ENCODE data around the gene RHOF. TPM values are rescaled to one million over a fixed set of nuclear protein-coding genes. Genes with fewer than 3 reads are reported as not detected.

Gene RHOF
- total RNA-seq, 1 donor from 2014 or later: 194 TPM

- Histone ChIP-seq H3K27me3 (ENCODE audit: control insufficient read depth, insufficient read depth, low read length) (no peaks in the 10 kb centered on the region), H3K36me3 (ENCODE audit: control insufficient read depth, insufficient read depth, low read length) (no peaks in the 10 kb centered on the region), H3K4me3 (ENCODE audit: low read depth, low read length) (peak overlapping the region; percentile 68)
- no peak for TF ChIP-seq CTCF (IDR thresholded peaks at IDR 0.05; ENCODE audit: insufficient read depth, low read length, poor library complexity, severe bottlenecking)
- no peak for DNase-seq (ENCODE audit: low read depth)
These were observed 11.1 kb upstream of the RHOF start for GRCh38 chr12:121804417-121805111.

DNA sequence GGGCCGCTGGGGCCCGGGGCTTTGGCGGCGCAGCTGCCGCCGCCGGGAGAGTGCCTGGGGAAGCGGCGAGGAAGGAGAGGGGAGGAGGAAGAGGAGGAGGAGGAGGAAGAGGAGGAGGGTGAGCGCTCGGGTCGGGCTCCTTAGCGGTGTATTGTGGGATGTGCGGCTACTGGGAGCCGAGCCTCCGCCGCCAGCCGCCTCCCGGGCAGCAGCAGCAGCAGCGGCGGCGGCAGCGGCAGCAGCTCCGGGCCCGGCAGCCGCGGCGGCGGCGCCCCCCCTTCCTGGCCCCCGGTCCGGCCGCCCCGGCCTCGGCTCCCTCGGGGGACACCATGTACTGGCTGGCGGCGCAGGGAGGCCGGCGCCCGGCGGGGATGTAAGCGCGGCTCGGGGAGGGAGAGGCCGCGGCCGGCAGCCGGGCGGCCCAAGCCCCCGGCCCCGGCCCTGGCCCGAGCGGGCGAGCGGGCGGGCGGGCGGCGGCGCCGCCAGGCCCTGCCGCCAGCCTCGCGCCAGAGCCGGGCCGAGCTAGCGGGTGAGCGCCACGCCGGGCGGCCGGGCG, 10.5 kb upstream of the RHOF start, which contains the start of gene SETD1B:
TSS of gene SETD1B (plus strand) at position 149 of the 556 bp plus-strand sequence. CDS start 729 bp downstream, outside the sequence.
- Histone ChIP-seq H3K27me3 (ENCODE audit: control insufficient read depth, insufficient read depth, low read length) (no peaks in the 10 kb centered on the region), H3K36me3 (ENCODE audit: control insufficient read depth, insufficient read depth, low read length) (no peaks in the 10 kb centered on the region), H3K4me3 (ENCODE audit: low read depth, low read length) (peak within 1 kb of the TSS; percentile 68)
- no peak for TF ChIP-seq CTCF (IDR thresholded peaks at IDR 0.05; ENCODE audit: insufficient read depth, low read length, poor library complexity, severe bottlenecking)
- no peak for DNase-seq (ENCODE audit: low read depth)

DNA sequence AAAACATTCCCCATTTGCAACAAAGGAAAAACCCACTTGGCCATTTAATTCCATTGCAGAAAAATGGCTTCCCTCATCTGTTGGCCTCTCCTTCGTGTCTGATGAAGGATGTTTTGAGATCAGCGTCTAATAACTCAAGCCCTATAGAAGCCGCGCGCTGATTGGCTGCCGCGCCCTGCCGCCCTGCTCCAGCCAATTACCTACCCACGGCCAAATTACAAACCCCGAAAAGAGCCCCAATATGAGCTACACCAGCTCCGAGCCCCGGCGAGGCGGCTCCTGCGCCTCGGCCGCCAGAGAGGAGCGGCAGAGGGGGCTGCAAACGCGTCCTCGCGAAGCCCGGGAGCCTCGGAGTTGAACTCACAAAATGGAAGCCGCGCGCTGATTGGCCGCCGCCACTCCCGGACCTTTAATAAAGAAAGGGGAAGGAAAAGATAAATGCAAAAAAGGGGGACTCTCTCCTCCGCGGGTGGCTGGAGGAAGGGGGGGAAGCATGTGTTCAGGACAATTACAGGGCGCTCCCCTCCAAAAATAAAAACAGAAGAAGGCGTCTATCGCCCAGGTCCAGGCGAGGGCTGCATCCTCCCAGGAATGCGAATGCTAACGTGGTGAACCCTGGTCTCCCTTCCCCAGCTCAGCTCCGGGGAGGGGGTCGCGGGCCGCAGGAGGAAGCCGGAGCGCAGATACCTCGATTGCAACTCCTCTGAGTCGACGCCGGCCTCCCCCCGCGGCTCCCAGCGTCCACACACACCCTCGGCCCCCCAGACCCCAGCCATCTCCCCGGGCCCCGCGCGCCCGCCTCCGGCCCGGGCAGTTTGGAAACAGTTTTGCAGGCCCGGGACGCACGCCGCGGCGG, 9.6 kb upstream of the RHOF start:
- no peak for DNase-seq (ENCODE audit: low read depth)
- Histone ChIP-seq H3K4me3 (ENCODE audit: low read depth, low read length) (peak overlapping the region; percentile 68), H3K27me3 (ENCODE audit: control insufficient read depth, insufficient read depth, low read length) (no peaks in the 10 kb centered on the region), H3K36me3 (ENCODE audit: control insufficient read depth, insufficient read depth, low read length) (no peaks in the 10 kb centered on the region)
- no peak for TF ChIP-seq CTCF (IDR thresholded peaks at IDR 0.05; ENCODE audit: insufficient read depth, low read length, poor library complexity, severe bottlenecking)

DNA sequence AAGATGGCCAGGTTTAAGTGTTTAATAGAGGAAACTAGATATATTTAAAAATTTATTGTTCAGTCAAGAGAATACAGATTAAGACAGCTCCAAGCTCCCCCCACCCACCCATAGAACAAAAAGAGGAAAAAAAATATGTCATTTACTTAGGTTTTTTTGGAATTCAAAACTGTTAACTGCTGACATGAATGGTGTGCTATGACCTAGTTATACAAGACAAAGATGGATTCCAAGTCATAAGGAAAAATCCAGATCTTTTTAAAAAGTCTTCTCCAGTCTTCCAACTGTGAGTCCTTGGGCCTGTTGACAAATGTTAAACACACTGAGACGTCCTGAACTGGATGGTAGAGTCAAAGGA, 9.0 kb upstream of the RHOF start:
- H3K4me3 ChIP-seq (ENCODE audit: low read depth, low read length): peak overlapping the region; percentile 68
- TF ChIP-seq CTCF (IDR thresholded peaks at IDR 0.05; ENCODE audit: insufficient read depth, low read length, poor library complexity, severe bottlenecking): no peak
- DNase-seq (ENCODE audit: low read depth): no peak
- no peaks in the 10 kb centered on the region for H3K27me3 ChIP-seq (ENCODE audit: control insufficient read depth, insufficient read depth, low read length)
- no peaks in the 10 kb centered on the region for H3K36me3 ChIP-seq (ENCODE audit: control insufficient read depth, insufficient read depth, low read length)

- H3K4me3 ChIP-seq (ENCODE audit: low read depth, low read length): peak overlapping the region; percentile 68
- DNase-seq (ENCODE audit: low read depth): no peak
- no peak for TF ChIP-seq CTCF (IDR thresholded peaks at IDR 0.05; ENCODE audit: insufficient read depth, low read length, poor library complexity, severe bottlenecking)
- H3K27me3 ChIP-seq (ENCODE audit: control insufficient read depth, insufficient read depth, low read length): no peaks in the 10 kb centered on the region
- no peaks in the 10 kb centered on the region for H3K36me3 ChIP-seq (ENCODE audit: control insufficient read depth, insufficient read depth, low read length)
These were observed 8.4 kb upstream of the RHOF start for GRCh38 chr12:121801595-121802484.
